Ramos (cell line): ENCODE results near the gene CNIH2.

ENCODE experiments used
- in situ Hi-C: fragments of 300-500 bp; cut with MboI; formaldehyde crosslinking; loops from one replicate; pipeline ENCODE4 v1.14.3; 2022; ENCODE audit warnings: low sequenced_read_pairs; ENCODE audit not compliant: unreplicated experiment

The CNIH2 gene

GRCh38 chr11:66258473-66258893 is 19.5 kb upstream of the CNIH2 start:
- in situ Hi-C loops = no loop called here

- in situ Hi-C loops = no loop called here
These were observed 18.8 kb upstream of the CNIH2 start for GRCh38 chr11:66259225-66259624.

GRCh38 chr11:66259956-66260355 is 18.0 kb upstream of the CNIH2 start:
- in situ Hi-C loops = no loop called here

- in situ Hi-C loops = no loop called here
These were observed 16.4 kb upstream of the CNIH2 start for GRCh38 chr11:66261578-66261977.

- in situ Hi-C loops = no loop called here
These were observed 15.8 kb upstream of the CNIH2 start for GRCh38 chr11:66262191-66262590.

GRCh38 chr11:66262696-66263095 is 15.3 kb upstream of the CNIH2 start:
- in situ Hi-C loops = no loop called here

GRCh38 chr11:66263231-66263630 is 14.7 kb upstream of the CNIH2 start:
- in situ Hi-C loops = no loop called here

GRCh38 chr11:66263785-66264184 is 14.2 kb upstream of the CNIH2 start:
- in situ Hi-C loops = no loop called here

GRCh38 chr11:66264383-66264782 is 13.6 kb upstream of the CNIH2 start:
- in situ Hi-C loops = no loop called here

- in situ Hi-C loops = no loop called here
These were observed 13.1 kb upstream of the CNIH2 start for GRCh38 chr11:66264914-66265313.

- in situ Hi-C loops = no loop called here
These were observed 12.2 kb upstream of the CNIH2 start for GRCh38 chr11:66265531-66266377.

GRCh38 chr11:66266378-66267038 is 11.5 kb upstream of the CNIH2 start:
- in situ Hi-C loops = no loop called here

- in situ Hi-C loops = no loop called here
These were observed 11.0 kb upstream of the CNIH2 start for GRCh38 chr11:66267039-66267378.

- in situ Hi-C loops = no loop called here
These were observed 10.4 kb upstream of the CNIH2 start for GRCh38 chr11:66267379-66268243.

- in situ Hi-C loops = no loop called here
These were observed 9.6 kb upstream of the CNIH2 start, which contains the start of gene RAB1B for GRCh38 chr11:66268244-66268951. TSS of gene RAB1B (plus strand) at chr11:66268639. CDS start at chr11:66268680, 41 bp downstream.

GRCh38 chr11:66268952-66269905 is 8.7 kb upstream of the CNIH2 start:
- in situ Hi-C loops = no loop called here

- in situ Hi-C loops = no loop called here
These were observed 6.2 kb upstream of the CNIH2 start for GRCh38 chr11:66271816-66272215.

GRCh38 chr11:66272596-66272995 is 5.4 kb upstream of the CNIH2 start:
- in situ Hi-C loops = no loop called here

GRCh38 chr11:66274219-66274618 is 3.8 kb upstream of the CNIH2 start:
- in situ Hi-C loops = no loop called here
